Stimulated activated CD8-positive, alpha-beta memory T cell treated with anti-CD3 and anti-CD28 coated beads, Interleukin-12 subunit alpha, Interleukin-12 subunit beta, amount 100 ng/mL, for 24 hours (primary cell): ENCODE data around the gene MYO18A.
"Not testable (repeated sequence)": the region's sequence is repeated elsewhere in the genome, so short reads cannot be mapped to it uniquely, and the experiment has no call there.

Experiments
- DNase-seq: peaks from one replicate; pipeline ENCODE4 v3.0.0-alpha.2; 2020; ENCODE audit errors: extremely low read depth

MYO18A gene

DNA sequence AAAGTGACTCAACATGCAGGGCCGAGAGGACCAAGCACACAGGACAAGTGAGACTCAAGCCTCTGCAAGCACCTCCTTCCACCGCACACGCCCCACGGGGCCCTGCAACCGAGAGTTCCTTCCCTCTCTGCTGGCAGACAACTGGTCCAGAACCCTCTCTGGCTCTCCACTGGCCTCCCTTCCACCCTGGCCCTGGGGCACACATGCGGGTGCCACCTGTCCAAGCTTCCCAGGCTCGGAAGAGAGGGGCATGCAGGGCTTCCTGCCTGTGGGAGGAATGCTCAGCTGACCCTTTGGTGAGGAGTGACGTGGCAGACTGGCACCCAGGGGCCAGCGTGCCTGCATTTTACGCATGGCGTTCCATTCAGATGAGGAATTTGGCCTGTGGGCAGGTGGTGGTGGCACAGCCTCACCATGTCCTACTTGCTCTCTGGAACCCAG, 77.4 kb downstream of the MYO18A start:
- no peak for DNase-seq

DNA sequence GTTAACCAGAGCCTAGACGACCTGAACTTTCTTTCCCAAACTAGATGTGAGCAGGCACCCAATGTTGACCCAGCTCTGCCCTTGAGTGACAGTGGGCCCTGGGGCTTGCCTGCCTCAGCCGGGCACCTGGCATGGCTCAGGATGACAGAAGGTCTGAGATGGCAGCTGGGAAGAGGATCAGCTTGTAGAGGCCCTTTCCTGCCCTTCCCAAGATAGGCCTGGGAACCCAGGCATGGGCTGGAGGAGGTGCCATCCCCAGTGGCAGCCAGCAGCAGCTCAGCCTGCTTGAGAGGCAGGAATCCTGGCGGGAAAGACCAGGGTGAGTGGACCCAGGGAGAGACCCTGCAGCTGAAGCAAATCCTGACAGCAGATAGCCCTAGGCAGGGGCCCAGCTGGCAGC, 78.2 kb downstream of the MYO18A start:
- DNase-seq, result no peak

- no peak for DNase-seq
These were observed 79.9 kb downstream of the MYO18A start for GRCh38 chr17:29100296-29100695.

DNA sequence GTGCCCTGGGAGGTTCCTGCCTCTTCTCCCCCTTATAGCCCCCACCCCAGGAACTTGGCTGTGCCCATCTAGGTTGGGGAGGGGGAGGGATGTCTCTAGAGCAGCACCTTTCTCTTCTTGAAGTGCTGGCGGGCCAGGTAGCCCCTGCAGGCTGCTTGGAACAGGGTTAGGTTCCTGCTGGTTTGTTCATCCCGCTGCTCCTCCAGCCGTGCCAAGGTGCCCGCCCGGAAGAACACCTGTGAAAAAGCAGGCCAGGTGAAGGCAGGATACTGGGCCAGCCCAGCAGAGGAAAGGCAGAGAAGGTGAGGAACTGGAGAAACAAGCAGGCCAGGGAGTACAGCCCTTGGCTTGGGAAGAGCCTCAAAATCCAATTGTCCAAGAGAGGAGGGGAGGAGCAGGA, 80.7 kb downstream of the MYO18A start:
- no peak for DNase-seq

DNA sequence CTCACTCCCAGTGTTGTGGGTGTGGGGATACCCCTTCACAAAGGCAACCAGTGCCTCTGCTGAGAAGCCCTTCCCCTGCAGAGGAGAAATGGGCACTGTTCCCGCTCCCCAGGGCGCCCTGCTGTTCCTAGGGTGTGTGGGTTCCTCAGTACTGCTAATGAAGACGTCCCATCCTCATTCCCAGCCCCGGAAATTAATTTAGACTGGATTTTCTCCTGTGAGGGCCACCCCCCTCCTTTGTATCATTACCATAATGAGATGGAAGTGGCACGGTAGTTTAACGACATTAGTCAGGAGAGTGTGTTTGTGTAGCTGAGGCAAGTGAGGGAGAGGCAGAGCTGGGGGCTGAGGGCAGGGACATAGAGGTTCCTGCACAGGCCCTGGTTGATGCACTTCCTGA, 84.1 kb downstream of the MYO18A start:
- no peak for DNase-seq

DNA sequence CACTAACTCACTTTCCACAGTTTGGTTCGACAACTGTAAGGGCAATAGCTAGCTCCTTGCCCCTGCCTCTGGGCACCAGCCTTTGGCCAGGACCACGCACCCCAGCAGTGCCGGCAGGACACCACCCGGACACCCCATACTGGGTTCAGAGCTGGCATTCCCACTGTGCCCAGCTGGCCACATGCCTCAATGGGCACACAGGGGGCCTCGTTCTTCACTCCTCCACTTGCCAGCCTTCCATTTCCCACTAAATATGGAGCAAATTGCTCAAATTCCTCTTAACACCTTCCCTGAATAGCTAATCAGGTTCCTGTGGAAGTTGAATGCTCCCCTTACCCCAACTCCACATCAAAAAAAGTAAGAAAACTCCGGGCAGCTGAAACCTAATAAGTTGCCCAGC, 84.8 kb downstream of the MYO18A start:
- no peak for DNase-seq

GRCh38 chr17:29094101-29094708, 86.0 kb downstream of the MYO18A start:
- no peak for DNase-seq

- DNase-seq, result no peak
These were observed 86.9 kb downstream of the MYO18A start for GRCh38 chr17:29093090-29093871.

DNA sequence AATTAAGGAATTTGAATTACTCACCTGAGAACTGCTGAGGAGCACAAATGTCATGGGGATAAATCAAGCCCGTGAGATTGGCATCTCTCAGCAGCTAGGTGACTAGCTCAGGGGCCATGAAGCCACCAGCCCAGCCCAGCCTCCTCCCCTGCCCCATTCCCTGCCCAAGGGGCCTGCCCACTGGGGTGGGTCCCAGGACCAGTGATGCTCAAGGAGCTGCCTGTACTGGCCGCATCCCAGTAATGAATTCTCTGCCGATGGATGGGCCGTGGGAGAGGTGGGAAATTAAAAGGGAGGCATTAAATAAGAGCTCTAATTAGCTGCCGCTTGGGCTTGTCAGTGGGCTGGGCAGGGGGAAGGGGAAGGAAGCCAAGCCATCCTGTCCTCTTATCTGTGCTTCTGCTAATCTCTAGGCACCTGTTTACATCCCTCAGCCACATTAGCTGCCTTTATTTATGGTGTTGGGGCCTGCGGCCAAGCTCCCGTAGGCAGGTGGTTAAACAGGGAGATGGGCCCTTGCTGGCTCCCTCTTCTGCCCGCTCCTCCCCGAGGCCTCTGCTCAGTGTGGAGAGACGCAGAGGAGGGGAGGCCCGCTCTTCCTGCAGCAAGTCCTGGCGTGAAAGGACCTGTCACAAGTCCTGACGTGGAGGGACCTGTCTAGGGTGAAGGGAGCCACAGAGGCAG, 88.5 kb downstream of the MYO18A start:
- DNase-seq, result no peak

DNA sequence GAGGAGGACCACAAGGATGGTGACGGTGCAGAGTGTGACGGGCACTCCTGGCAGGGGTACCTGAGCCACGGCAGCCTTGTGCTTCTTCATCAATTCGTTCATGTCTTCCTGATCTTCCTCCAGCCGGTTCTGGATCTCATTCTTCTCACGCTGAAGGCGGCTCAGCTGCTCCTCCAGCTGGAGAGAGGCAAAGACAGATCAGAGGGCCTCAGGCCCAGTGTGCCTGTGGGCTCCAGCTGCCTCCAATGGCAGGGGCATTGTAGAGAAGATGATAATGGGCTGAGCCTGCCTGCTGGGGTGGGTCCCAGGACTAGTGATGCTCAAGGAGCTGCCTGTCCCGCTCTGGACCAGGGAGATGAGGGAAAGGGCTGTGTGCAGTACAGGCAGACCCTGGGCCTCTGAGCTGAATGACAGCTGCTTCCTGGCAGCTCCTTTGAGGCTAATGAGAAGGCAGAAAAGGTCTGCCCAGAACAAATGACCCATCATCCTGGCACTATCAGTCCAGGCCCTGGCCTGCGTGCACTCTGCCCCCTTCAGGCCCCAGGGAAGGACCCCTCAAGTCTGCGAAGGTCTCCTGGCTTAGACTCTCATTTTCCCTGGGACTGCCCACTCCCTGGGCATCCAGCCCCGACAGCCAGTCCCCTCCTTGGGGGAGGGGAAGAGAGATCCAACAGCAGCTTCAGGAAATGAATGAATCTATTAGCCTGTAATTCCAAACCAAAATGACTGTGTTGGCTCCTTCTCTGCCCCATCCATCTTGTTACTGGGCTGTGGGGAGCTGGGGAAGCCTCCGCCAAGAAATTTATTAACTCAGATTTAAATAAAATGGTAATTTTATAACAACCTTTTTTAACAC, 89.2 kb downstream of the MYO18A start:
- no peak for DNase-seq

DNA sequence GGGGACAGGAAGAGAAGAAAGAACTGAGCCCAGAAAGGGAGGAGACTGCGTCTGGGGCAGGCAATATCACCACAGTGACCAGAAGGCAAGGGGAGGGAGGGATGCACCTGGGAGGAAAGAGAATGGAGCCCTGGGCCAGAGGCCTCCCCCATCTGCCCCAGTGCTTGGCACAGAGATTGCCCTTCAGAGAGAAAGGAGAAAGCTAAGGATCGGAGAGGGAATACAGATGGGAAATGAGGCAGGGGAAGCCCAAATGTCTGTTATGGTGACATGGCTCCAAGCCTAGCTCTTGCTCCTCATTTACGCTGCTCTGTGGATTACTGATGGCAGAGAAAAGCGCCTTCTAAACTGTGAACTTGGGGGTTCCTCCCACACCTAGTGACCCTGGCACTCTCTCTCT, 90.1 kb downstream of the MYO18A start:
- no peak for DNase-seq

- no peak for DNase-seq
These were observed 90.6 kb downstream of the MYO18A start for GRCh38 chr17:29089601-29090044.

- not testable (repeated sequence) for DNase-seq
These were observed 91.4 kb downstream of the MYO18A start for GRCh38 chr17:29088782-29089181.

- DNase-seq, result no peak
These were observed 93.4 kb downstream of the MYO18A start for GRCh38 chr17:29086628-29087332.

DNA sequence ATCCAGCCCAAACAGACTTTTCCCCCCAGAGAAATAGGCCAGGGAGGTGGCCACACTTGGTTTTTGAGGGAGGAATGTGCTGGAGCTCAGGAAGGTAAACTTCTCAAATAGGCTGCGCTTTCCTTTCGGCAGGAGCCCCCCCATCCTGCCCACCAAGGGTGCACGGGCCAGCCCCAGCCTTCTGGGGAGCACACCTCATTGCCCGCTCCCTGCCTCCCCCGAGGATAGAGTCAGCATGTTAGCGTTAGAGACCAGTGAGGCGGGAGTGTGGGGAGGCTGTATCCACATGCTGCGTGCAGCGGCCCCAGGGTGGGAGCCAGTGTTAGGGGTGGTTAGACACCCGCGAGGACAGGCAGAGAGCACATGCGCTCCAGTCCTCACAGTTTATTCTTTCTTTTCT, 95.0 kb downstream of the MYO18A start:
- DNase-seq, result no peak

DNA sequence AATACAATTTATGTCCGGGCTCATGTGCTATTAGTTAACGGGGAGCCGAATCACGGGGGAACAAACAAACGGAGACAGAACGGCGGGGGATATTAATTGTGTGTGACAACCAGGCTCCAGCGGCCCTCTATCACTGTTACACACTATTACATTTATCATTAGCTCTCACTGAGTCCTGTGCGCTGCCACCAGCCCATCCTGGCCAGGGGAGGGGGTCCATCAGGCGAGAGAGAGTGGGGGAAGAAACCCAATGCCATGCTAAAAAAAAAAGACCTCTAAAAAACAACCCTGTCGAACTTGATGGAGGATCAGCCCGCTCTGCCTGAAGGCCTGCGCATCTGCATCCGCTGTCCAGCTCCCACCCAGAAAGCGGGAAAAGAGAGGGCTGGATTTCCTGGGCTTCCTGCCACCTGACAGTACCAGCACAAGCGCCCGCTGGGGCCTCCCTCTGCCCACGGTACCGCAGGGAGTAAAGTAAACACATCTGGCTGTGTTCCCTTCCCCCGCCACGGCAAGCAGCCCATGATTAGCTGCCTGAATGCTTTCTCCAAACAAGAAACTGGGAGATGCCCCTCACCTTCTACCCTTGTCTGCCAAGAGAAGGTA, 95.6 kb downstream of the MYO18A start:
- DNase-seq, result no peak

- no peak for DNase-seq
These were observed 99.2 kb downstream of the MYO18A start for GRCh38 chr17:29080965-29081364.

GRCh38 chr17:29080323-29080722, 99.9 kb downstream of the MYO18A start:
- no peak for DNase-seq

GRCh38 chr17:29079887-29080286, 100.3 kb downstream of the MYO18A start:
- DNase-seq, result no peak

DNA sequence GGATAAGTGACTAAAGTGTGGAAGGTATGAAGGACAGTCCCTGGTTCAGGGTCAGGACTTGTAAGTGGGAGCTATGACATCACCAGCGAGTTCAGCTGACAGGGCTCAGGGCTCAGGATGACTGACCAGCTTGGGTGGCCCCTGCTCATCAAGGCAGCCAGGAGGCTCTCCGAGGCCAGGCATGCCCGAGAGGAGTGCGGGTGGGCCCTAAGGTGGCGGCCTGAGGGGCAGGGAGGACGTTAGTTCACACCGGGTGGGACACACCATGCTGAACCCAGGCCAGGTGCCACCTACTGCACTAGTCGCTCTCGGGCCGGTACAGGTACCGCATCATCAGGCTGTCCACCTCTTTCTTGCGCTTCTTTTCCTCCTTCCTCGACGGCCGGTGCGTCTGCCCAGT, 100.8 kb downstream of the MYO18A start:
- DNase-seq, result no peak
